HCEC 1CT (cell line): ENCODE results near the gene GCK.

ENCODE experiments used
- DNase-seq: peaks from one replicate; pipeline ENCODE4 v3.0.0-alpha.2; 2017

GCK gene

DNA sequence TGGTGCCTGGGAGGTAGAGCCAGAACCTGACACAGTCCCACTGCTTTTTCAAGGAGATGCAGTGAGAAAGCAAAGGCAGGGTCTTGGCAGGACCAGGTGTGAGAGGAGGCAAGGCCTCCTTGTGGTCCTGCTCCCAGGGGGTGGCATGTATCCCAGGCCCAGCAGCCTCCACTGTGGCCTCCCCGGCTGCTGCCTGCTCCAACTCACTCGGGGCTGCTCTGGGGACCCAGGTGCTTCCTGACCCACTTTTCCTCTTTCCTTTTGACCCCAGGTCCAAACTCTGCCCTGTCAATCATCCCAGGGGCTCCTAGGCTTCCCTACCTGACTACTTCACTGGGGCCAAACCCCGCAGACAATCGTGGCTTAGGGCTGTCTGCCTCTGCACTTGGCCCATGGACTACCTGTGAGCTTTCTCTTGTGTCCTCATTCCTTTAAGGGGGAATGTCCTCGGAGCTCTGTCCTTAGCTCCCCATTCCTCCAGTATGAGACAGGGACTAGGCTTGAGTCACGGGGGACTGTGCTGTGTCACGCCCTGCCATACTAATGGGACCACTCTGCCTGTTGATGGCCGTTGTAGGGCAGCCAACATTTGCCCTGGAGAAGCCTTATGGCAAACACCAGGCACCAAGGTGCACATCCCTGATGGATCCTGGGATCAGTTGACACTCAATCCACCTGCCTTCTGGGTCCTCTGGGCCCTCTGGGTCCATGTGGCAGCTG is 86.2 kb downstream of the GCK start:
- DNase-seq: no peak

DNA sequence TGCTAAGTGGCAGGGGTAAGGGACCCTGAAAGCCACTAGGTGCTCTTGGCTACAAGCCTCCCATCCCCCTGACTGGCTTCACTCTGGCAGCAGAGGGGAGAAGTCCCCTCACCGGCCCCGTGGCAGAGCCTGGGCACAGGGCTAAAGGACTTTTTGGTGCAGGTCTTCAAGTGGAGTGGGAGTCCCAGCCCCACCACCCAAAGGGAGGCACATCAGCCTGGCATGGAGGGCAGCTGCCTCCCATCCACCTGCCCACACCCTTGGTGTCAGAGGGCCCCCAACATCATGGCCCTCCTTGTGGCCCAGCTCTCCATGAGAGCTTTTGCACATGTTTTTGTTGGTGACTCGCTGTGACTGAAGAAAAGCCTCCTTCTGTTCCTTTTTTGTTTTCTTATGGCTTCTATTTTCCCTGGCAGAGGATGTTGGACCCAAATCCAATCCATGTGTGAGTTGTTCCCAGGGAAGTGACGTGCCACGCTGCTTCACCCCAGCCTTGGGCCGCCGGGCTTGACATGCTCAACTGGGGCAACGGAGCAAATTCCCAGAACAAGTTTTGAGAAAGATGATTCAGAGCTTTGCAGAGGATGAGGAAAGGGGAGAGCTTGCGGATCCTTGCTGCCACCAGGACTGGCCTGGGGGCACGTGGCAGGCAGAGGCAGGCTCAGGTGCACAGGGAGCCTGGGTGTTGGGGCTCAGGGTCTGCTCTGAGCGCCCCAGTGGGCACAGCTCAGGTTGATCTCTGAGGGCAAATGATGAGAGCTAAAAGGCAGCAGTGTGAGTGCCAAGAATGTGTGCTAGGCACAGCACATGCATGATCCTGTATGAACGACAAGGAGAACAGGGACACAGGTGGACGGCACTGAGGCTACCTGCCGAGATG is 87.0 kb downstream of the GCK start:
- DNase-seq: peak; percentile 83

DNA sequence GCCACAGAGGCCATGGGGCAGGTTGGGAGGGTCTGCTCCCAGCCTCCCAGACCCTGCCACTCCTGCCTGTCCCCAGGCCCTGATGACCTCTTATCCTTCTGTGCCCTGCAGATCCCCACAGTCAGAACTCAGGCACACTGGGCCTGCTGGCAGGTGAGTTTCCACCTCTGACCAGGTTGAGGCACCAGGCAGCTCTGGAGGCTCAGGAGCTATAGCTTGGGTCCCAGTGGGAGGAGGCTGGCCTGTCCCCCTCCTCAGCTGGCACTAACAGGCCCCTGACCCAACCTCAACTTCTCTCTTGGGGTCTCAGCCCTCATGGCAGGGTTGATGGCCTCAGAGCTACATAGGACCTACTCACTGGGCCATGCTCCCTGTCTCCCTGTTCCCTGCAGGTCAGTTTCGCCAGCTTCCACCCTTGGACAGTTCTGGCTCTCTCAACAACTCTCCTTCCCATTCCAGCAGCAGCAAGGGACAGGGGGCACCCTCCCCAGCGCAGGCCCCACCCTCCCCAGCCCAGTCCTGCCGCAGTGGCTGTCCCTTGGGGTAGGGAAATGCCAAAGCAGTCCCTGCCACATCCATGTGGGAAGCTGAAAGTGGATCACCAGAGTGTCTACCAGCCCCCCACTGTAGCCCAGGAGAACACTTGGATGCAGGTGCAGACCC is 87.8 kb downstream of the GCK start:
- DNase-seq: no peak

DNA sequence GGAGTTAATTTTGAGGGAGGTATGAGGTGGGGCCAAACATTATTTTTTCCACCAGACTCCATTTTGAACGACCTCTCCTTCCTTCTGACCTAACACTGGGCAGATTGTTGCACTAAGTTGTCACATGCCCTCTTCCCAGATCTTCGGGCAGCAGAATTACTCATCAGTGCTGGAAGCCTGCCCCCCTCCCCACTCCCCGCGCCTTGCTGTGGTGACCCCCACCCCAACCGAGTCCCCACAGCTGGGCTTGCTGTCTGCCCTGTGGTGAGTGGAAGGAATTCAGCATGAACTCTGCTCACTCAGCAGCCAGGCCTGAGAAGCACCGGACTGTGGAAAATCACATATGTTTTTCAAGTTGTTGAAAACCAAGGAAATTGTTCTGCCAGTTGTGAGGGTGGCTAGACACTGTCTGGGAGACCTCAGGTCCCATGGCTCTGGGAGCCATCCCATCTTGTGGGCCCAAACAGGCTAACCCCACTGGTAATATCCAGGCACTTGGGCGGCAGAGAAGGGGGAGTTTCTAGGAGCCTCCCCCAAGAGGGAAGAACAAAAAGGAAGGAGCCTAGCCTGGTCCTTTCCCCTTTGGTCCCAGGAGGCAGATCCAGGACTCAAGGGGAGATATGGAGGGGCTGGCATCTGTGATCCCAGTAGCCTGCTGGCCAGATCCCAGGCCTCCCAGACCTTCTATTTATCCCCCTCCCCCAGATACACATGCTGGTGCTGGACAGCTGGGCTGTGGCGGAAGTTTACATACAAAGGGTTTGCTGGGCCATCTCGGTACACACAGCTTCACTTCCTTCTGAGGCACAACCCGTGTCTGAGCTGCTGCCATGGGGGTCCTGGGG is 88.6 kb downstream of the GCK start:
- DNase-seq: peak; percentile 47

DNA sequence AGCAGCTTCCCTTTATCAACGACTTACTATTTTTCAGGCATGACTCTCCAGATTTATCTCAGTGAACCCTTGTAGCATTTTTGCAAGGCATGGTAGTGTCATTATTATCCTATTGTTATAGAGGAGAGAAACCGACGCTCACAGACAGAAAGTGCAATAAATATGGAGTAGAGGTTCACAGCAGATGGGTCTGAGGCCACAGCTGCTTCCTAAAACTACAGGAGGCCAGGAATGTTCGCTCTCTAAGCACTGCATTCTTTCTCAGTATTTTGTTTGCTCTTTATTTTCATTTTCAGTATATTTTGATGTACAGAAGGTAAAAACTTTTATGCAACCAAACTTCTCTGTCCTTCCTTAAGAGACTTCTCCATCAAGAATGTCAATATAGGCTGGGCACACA is 89.6 kb downstream of the GCK start:
- no peak for DNase-seq

DNA sequence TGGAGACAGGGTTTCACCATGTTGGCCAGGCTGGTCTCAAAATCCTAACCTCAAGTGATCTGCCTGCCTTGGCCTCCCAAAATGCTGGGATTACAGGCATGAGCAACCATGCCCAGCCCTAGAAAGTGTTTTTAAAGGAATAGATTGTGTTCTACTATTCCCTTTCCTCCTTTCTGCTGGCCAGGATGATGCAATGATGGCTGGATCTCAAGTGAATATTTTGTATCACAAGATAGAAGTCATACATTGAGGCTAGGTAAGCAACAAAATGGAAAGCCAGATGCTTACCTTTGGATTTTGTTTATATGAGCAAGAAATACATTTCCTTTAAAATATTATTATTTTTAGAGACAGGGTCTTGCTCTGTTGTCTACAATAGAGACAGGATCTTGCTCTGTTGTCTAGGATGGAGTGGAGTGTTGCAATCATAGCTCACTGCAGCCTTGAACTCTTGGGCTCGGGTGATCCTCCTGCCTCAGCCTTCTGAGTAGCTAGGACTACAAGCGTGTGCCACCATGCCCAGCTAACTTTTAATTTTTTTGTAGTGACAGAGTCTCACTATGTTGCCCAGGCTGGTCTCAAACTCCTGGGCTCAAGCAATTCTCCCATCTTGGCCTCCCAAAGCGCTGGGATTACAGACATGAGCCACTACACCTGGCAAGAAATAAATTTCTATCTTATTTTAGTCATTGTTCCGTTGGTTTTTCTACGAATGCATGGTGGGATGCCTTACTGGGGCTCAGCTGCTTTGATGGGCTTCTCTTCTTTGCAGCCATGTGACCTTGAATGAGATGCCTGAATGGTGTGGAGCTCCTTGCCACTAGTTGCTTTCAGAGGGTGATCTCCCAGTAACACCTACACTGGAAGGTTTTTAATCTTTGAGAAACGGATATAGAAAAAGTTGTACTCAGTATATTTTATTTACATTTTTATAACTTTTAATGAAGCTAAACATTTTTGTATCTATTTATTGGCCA is 90.9 kb downstream of the GCK start:
- DNase-seq: no peak

DNA sequence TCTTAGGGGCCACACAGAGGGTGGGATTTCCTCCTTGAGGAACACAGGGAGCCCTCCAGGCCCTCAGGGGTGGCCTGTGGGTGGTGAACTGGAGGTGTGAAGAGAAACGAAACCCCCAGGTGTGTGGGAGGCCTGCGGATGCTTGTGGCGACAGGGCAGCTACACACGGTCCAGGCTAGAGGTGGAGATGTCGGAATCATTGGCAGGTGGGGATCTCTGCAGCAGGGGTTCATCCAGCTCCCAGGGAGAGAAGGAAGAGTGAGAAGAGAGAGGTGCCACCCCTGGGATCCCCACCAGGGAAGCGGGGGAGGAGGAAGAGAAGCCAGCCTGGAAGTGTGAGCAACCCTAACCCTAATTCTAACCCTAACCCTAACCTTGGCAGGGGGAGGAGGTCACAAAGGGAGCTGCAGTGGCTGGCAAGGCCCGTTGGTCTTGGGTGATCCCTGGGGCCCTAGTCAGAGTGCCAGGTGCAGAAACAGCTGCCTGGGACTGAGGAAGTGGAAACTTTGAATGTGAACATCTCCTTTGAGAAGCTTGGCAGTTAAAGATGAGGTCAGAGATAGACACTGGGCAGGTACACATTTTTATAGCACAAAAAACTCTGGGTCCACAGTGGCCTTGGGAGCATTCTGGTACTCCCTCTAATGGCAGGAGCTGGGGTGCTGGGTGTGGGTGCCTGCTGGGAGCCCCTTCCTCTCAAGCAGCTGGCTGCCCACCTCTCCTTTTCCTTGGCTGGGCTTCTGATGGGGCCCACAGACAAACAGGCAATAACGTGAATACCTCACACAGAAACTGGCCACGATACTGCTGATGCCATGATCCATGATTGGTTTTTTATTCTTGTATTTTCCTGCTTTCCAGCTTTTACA is 91.9 kb downstream of the GCK start:
- no peak for DNase-seq

DNA sequence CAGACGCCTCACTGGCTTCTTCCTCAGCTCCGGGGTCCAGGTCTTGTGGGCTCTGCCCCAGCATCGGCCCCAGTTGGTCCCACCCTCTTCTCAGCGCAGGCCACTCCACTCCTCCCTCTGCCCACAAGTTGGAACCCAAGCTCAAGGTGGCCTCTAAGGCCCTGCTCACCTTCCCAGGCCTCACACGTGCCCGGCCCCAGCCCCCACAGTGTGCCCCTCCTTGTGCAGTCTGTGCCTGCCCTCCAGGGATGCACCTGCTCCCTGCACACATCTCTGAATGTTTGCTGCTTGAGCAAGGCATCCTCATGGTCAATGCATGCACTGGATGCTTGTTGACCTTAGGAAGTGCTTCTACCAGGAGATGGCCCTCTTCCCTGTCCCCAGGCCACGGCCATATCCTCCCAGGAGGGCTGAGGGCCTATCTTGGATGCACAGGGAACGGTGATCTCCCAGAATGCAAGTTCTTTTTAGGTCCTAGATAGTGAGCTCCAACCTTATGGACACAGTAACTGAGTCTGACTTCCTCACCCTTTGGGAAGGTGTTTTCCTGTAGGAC is 92.8 kb downstream of the GCK start:
- no peak for DNase-seq

DNA sequence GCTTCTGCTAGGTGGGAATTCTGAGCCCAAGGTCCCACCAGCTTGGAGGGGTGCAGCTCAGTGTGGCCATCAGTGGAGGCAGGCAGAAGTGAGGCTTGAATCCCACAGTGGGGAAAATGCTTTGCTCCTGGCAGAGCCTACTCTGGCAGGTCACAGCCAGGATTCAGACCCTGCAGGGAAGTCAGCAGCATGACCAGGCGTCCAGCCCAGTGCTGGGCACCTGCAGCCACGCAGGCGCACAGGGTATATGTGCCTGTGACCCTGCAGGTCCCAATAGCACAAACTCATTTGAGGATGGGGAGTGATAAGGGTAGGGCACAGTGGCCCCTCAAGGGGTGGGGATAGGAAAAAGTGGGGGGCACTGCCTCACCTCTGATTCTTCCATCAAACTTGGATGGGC is 93.5 kb downstream of the GCK start:
- no peak for DNase-seq

DNA sequence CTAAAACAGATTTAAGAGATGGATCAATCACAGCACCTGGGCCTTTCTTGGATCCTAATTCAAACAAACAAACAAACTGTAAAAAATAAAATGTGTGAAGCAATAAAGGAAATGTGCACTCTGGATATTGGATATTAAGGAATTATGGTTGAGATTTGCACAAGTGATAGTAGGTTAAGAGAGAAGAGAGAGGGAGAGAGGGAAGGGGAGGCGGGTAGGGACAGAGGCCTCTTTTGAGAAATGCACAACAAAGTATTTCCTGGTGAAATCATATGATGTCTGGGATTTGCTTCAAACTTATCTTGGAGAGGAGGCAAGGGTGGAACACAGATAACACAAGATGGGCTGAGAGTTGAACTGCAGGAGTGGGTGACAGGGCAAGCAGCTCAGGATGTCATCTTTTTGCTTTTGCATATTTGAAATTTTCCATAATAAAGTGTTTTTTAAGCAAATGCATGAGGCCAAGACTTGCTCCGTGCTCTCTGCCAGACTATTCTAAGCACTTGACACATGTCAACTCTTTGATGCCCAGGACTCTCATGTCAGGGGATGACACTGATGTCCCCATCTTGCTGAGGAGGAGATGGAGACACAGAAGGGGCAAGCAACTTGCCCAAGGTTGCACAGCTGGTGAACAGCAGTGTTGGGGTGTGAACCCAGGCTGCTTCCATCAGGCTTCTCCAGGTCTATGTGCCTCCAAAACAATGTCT is 94.2 kb downstream of the GCK start:
- no peak for DNase-seq

DNA sequence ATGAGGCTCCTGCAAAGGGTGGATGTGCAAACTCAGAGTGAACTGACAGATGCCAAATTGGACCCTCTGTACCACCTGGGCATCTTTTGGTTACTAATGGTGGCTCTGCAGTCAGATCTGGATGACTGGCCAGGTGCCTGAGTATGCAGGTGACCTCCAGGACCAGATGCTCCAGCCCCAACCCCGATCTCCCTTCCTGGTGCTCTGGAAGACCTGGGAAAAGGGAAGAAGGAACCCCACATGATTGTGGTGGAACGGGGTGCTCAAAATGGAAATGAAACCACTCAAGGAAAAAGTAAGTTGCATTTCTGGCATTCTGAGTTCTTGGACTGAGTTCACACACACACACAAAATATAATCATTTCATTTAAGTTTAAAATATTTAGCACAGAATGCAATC is 94.9 kb downstream of the GCK start:
- no peak for DNase-seq
